Vagina (tissue), 2 donors: ENCODE measurements around the gene RING1. TPM values are rescaled to one million over a fixed set of nuclear protein-coding genes. Genes with fewer than 3 reads are reported as not detected.

Source experiments
- DNase-seq, 2 donors: peaks; one replicate each; pipeline ENCODE4 v3.0.0-alpha.2; 2017; ENCODE audit errors: extremely low spot score in 2 of 2
- H3K27ac ChIP-seq: fragments of 200-600 bp; sonication (generic); one replicate; pipeline ENCODE4 v1.5.1; 2019
- H3K27me3 ChIP-seq: fragments of 200-600 bp; sonication (generic); one replicate; pipeline ENCODE4 v1.5.1; 2019
- H3K36me3 ChIP-seq, 2 donors: fragments of 200-600 bp; sonication (generic); one replicate each; pipeline ENCODE4 v1.5.1; 2017 to 2019
- H3K4me1 ChIP-seq: fragments of 200-600 bp; sonication (generic); one replicate; pipeline ENCODE4 v1.5.1; 2019
- H3K4me3 ChIP-seq, 2 donors: fragments of 200-600 bp; sonication (generic); 1 replicate in 1 of 2; 2 replicates in 1 of 2; pipeline ENCODE4 v1.5.1; 2016 to 2019
- H3K9me3 ChIP-seq: fragments of 200-600 bp; sonication (generic); one replicate; pipeline ENCODE4 v1.5.1; 2019
- CTCF ChIP-seq, 3 experiments: fragments of 450-650 bp in 2 of 3; fragments of 200-600 bp in 1 of 3; sonication (generic) in 1 of 3; IDR thresholded peaks; one replicate each; pipeline ENCODE4 v1.5.1; 2017 to 2019; ENCODE audit warnings: antibody characterized with exemption in 3 of 3, mild to moderate bottlenecking in 2 of 3, moderate library complexity in 2 of 3
- POLR2A ChIP-seq, 2 donors: fragments of 450-650 bp; IDR thresholded peaks; one replicate each; pipeline ENCODE4 v1.6.1; 2017; ENCODE audit warnings: antibody characterized with exemption in 2 of 2, mild to moderate bottlenecking in 2 of 2, moderate library complexity in 2 of 2
- POLR2AphosphoS5 ChIP-seq, 2 donors: sonication (generic); formaldehyde crosslinking; IDR thresholded peaks; one replicate each; pipeline ENCODE4 v1.9.0; 2017; ENCODE audit warnings: antibody characterized with exemption in 2 of 2, mild to moderate bottlenecking in 2 of 2, low read depth in 1 of 2; ENCODE audit not compliant: insufficient read depth in 1 of 2
- intact Hi-C: fragments of 100-400 bp; cut with DNase I; formaldehyde crosslinking; loops from one replicate; pipeline ENCODE4 v1.15.1; 2023
- total RNA-seq: library from RNA; depleted of rRNA; stranded (reverse); fragments of >200 nt; gene quantifications from one replicate; pipeline ENCODE4 v1.2.3, GENCODE V29; 2016

The RING1 gene
- total RNA-seq, 1 donor from 2014 or later, result 32.7 TPM

- Histone ChIP-seq H3K4me1 (peaks cover 10% of the 10 kb centered on the region), H3K36me3 (no peaks in the 10 kb centered on the region), H3K27ac (no peak overlapping the region), H3K9me3 (no peaks in the 10 kb centered on the region), H3K27me3 (no peaks in the 10 kb centered on the region), H3K4me3 (no peak overlapping the region)
- DNase-seq, result no peak
- intact Hi-C loops, result loop anchor here (10.0 kb wide), 1 partner anchor 282 kb away; no protein-coding TSS in a partner anchor
- TF ChIP-seq CTCF (IDR thresholded peaks at IDR 0.05), result no peak
- TF ChIP-seq POLR2A (IDR thresholded peaks at IDR 0.05), result no peak
- no peak for TF ChIP-seq POLR2AphosphoS5 (IDR thresholded peaks at IDR 0.05; ENCODE audit: insufficient read depth in 1 of 2, low read depth in 1 of 2)
Observed at GRCh38 chr6:33166363-33166762, 41.9 kb upstream of the RING1 start.

- no peaks in the 10 kb centered on the region for H3K9me3 ChIP-seq
- no peaks in the 10 kb centered on the region for H3K27me3 ChIP-seq
- intact Hi-C loops, result loop anchor here (10.0 kb wide), 1 partner anchor 282 kb away; no protein-coding TSS in a partner anchor
- no peak for TF ChIP-seq POLR2A (IDR thresholded peaks at IDR 0.05)
- TF ChIP-seq CTCF (IDR thresholded peaks at IDR 0.05), result no peak
- TF ChIP-seq POLR2AphosphoS5 (IDR thresholded peaks at IDR 0.05; ENCODE audit: insufficient read depth in 1 of 2, low read depth in 1 of 2), result no peak
- H3K27ac ChIP-seq, result no peak overlapping the region
- H3K36me3 ChIP-seq, result no peaks in the 10 kb centered on the region
- peaks cover 5% of the 10 kb centered on the region for H3K4me1 ChIP-seq
- H3K4me3 ChIP-seq, result no peak overlapping the region
- no peak for DNase-seq
Observed at GRCh38 chr6:33166811-33167210, 41.5 kb upstream of the RING1 start.

DNA sequence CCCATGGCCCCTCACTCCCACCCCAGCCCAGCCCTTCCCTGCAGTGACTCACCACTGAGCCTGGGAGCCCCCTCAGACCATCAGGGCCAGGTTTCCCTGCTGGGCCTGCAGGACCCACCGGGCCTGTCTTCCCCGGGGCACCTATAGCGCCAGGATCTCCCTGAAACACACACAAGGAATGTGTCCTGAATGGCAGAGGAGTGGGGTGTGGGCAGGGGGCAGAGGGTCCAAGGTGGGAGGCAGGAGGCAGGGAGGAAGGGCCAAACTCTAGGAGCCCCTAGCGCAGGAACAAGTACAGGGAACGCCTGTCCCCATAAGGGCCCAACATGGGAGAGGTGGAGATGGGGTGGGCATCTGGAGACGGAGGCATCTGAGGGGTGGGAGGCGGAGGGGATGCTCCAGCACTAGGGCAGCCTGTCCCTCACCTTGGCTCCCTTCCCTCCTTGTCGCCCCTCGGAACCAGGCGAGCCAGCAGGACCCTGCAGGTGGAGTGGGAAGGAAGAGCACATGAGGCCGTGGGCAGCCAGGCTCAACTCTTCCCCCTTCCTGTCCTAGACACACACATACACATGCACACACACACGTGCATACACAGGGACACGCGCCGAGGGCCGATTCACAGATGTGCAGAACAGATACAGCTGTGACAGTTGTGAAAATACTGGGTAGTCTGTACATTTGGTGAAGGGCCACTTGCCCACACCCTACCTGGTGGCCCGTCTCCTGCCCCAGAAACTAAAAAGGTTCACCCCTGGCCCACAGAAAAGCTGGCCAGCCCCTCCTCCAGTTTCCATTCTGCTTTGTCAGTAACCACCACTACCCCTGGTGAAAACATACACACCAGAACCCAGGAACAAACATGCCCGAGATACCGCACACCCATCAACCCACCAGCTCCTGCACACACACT lies 40.7 kb upstream of the RING1 start:
- intact Hi-C loops, result loop anchor here (10.0 kb wide), 1 partner anchor 283 kb away; no protein-coding TSS in a partner anchor
- TF ChIP-seq POLR2AphosphoS5 (IDR thresholded peaks at IDR 0.05; ENCODE audit: insufficient read depth in 1 of 2, low read depth in 1 of 2) (no peak), POLR2A (IDR thresholded peaks at IDR 0.05) (no peak), CTCF (IDR thresholded peaks at IDR 0.05) (no peak)
- Histone ChIP-seq H3K4me3 (no peak overlapping the region), H3K27me3 (no peaks in the 10 kb centered on the region), H3K9me3 (no peaks in the 10 kb centered on the region), H3K27ac (no peak overlapping the region), H3K4me1 (no peaks in the 10 kb centered on the region), H3K36me3 (no peaks in the 10 kb centered on the region)
- no peak for DNase-seq

DNA sequence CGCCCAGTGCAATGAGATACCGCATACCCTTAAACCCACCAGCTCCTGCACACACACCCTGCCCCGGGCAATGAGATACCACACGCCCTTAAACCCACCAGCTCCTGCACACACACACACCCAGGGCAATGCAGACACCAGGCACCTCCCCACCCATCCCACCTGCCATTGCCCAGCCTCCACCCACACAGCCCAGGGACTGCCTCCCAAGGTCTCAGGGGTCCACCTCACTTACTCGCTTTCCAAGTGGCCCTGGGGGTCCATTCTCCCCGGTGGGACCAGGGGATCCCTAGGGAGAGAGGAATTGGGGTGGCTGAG lies 40.1 kb upstream of the RING1 start:
- H3K36me3 ChIP-seq, result no peaks in the 10 kb centered on the region
- no peak overlapping the region for H3K27ac ChIP-seq
- TF ChIP-seq POLR2A (IDR thresholded peaks at IDR 0.05), result no peak
- no peak for TF ChIP-seq POLR2AphosphoS5 (IDR thresholded peaks at IDR 0.05; ENCODE audit: insufficient read depth in 1 of 2, low read depth in 1 of 2)
- TF ChIP-seq CTCF (IDR thresholded peaks at IDR 0.05), result no peak
- intact Hi-C loops, result loop anchor here (10.0 kb wide), 1 partner anchor 283 kb away; no protein-coding TSS in a partner anchor
- H3K4me1 ChIP-seq, result no peaks in the 10 kb centered on the region
- H3K27me3 ChIP-seq, result no peaks in the 10 kb centered on the region
- H3K4me3 ChIP-seq, result no peak overlapping the region
- H3K9me3 ChIP-seq, result no peaks in the 10 kb centered on the region
- no peak for DNase-seq

DNA sequence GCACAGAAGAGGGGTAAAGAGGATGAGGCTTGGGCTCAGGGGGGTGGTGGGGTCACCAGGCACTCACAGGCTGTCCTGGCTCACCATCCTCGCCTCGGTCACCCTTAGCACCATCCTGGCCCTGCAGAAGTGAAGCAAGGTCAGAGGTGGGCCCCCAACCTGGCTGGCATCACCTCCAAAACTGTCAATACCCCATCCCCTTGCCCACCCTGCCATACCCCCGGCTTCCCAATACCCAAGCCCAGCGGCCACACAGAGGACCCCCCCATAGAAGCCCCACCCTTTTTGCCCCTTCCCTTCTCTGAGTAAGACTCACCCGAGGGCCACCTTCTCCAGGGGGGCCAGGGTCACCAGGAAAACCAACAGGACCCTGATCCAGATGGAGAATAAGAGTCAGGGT lies 39.7 kb upstream of the RING1 start:
- Histone ChIP-seq H3K36me3 (no peaks in the 10 kb centered on the region), H3K27ac (no peak overlapping the region), H3K9me3 (no peaks in the 10 kb centered on the region), H3K4me3 (no peak overlapping the region), H3K27me3 (no peaks in the 10 kb centered on the region), H3K4me1 (no peaks in the 10 kb centered on the region)
- no peak for DNase-seq
- TF ChIP-seq POLR2A (IDR thresholded peaks at IDR 0.05) (no peak), CTCF (IDR thresholded peaks at IDR 0.05) (no peak), POLR2AphosphoS5 (IDR thresholded peaks at IDR 0.05; ENCODE audit: insufficient read depth in 1 of 2, low read depth in 1 of 2) (no peak)
- intact Hi-C loops, result loop anchor here (10.0 kb wide), 1 partner anchor 284 kb away; no protein-coding TSS in a partner anchor
